GM21360 (cell line): ENCODE results near the gene DYNC2LI1.

Experiments
- ATAC-seq: cut with Tn5 transposase; IDR thresholded peaks from one replicate; pipeline ENCODE4 v1.9.1; 2021; ENCODE audit warnings: mild to moderate bottlenecking, moderate library complexity; ENCODE audit not compliant: unreplicated experiment

Gene DYNC2LI1

DNA sequence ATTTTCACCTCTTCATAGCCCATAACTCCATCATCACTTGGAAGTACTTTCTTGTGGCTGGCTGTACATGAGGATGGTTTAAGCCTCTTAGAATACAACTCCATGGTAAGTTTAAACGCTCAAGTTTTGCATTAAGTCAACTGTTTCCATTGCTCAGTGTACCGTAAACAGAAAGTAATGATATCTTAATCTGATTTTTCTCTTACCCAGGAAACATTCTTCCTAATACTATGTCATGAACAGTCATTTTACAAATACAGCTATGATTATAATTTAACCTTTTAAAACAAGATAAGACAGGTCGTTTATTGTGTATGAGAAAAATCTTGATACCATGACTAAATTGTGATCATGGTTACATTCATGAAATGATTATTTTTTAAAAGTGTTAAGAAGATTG, 11.6 kb upstream of the DYNC2LI1 start:
- ATAC-seq: no peak

DNA sequence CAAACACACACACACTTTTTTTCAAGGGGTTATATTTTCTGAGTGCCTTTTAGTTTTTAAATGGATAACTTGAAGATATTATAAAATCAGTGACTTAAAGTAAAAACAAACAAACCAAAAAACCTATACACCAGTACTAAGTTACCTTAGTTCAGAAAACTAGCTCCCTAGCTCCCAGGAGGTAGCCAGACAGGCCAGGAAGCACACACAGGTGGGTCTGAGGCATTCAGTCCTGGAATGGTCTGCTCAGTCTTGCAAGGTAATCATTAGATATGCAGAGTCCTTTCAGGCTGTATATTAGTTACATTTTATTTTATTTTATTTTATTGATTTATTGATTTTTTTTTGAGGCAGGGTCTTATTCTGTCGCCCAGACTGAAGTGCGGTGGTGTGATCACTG, 10.7 kb upstream of the DYNC2LI1 start:
- ATAC-seq: no peak

DNA sequence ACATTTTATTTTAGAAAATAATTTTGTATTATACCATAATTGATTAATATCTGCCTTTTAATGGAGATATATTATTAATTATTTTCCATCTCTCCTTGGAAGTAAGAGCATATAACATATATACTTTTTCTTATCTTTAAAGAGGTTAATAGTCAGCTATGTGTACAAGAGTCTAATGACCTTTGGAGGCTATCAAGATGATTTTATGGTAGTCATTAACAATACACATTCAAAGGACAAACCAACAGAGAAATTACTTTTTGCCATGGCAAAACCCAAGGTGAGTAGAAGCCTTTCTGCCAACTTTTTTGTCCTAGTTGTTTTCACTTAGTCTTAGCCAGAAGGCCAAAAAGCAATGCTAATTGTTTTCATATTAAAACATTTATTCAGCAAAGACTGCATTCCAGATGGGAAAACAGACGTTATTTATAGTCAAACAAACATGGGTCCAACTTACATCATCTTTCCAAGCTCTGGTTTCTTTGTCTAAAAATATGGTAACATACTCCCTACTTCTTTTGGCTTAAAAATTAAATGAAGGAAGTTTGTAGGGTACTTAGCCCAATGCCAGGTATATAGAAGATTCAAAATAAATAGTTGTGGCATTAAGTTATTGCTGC, 9.6 kb upstream of the DYNC2LI1 start:
- no peak for ATAC-seq

DNA sequence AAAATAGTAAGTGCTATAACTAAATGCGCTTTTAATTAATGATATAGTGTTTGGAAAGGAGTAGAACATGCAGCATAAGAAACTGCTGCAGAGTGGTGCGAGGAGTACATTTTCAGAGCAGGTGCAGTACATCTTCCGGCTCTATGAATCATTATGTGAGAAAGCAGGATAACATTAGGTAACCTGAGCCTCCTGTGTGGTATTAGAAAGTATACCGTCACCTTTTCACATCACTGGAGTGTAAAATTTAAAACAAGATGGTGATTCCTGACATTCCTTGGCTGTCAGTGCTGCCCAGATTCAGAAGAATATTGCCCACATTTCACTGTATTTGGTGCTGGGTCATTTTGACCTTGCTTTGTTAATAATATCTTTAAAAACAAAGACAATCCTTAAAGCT, 7.8 kb upstream of the DYNC2LI1 start:
- no peak for ATAC-seq

DNA sequence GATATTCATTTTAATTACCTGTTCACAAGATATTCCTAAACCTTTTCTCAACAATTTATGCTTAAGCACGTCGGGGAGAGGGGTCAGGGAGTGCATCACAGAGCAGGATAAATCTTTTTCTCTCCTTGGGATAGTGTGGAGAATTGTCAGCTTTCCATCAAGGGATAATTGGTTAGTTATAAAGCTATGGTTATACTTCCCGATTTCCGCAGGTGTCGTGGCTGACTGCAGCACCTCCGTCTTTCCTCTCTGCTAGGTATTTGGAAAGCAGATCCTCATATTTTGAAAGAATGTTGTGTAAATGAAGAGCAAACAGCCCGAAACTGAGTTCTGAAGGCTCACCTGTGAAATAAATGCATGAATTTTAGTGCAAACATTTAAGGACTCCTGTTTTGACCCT, 778 bp downstream of the DYNC2LI1 start:
- ATAC-seq: no peak

DNA sequence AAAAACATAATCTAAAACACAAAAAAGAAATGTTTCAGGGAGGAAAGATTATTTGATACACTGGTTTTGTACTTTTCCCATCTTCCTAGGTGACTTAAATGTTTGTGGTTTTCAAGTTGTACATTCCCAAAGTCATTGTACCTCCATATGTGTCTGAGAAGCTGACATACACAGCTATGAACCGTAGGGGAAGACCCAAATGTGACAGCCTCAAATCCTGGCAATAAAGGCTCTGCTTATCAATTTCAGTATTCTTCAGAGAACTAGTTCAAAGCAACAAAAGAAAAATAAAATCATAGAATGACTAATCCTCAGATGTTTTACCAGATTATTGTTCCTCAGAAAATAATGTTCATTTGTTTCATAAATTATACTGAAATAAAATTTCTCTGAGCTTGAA, 2.5 kb downstream of the DYNC2LI1 start:
- no peak for ATAC-seq

DNA sequence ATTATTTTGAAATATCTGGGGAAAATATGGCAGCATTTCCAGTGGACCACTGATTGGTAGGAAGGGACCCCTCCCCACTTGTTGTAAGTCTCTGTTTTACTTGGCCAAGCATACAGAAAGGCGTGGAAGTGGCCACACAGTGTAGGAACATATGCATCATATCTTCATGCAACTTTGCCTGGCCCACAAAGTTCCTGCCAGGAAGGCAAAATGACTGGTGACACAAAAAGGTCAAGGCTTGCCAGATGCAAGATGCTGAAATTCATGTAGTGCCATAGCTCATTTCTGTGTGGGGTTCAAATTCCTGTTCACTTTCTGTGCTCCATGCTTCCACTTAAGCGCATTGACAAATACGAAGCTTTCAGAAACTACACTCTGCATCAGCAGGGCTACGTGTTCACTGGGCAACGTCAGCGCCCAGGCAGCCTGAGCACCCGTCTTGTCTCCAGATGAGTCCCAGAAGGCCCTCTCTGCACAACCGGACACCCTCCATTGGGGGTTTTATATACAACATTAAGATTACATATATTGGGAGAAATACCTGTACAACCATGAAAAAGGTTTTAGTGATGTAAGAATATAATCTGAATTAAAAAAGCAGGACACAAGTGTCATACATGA, 3.6 kb downstream of the DYNC2LI1 start:
- ATAC-seq: no peak

DNA sequence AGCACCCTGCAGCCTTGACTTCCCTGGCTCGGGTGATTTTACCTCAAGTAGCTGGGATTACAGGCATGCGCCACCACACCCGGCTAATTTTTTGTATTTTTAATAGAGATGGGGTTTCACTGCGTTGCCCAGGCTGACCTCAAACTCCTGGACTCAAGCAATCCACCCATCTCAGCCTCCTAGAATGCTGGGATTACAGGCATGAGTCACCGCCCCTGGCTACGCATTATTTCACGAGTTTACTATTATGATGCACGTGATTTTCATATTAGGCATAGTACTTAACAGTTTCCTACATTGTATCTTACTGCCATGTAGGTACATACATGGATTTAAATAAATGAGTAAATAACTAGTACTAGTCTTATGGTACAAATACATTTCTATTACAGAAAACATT, 4.4 kb downstream of the DYNC2LI1 start:
- no peak for ATAC-seq

DNA sequence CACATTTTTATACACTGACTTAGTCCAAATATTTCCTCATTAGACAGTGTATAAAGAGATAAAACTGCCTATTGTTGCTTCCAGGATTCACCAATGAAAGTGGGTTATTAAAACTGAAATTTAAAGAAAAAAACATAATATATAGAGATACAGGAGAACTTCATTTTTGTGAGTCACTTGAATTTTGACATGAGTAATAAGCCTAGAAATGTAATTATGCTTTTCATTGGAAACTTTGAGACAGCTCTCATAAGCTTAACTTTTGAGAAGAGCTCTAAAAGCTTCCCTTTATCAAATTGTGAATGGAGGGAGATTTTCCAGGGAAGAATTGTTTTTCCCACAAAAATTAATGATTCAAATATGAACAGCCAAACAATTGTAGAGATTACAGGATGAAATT, 14.1 kb downstream of the DYNC2LI1 start:
- no peak for ATAC-seq

DNA sequence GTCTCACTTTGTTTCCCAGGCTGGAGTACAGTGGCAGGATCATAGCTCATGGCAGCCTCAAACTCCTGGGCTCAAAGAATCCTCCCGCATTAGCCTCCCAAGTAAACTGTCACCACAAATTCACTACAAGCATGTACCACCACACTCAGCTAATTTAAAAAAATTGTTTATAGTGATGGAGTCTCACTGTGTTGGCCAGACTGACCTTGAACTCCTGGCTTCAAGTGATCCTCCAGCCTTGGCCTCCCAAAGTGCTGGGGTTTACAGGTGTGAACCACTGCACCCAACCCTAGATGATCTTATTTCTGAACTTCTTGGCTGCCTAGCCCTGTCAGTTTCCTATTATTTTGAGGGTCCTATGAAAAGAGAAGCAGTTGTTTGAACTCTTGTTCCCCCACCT, 14.8 kb downstream of the DYNC2LI1 start:
- ATAC-seq: no peak

DNA sequence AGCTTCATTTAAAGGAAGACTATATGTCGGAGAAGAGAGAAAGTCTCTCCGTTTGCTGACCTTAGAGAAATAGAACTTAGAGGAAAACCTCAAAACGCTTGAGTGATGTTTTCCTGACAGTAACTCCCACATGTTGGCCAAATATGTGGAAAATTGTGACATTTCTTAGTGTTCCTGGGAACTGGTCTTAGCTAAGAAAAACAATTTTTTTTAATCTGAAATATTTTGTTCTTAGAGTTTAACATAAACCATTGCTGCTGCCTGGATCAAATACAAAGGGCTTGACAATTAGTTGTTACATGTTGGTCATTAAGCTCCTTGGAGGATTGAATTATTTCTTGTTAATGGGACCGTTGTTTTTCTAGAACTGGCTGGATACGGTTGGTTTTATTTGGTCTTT, 16.3 kb downstream of the DYNC2LI1 start:
- no peak for ATAC-seq

DNA sequence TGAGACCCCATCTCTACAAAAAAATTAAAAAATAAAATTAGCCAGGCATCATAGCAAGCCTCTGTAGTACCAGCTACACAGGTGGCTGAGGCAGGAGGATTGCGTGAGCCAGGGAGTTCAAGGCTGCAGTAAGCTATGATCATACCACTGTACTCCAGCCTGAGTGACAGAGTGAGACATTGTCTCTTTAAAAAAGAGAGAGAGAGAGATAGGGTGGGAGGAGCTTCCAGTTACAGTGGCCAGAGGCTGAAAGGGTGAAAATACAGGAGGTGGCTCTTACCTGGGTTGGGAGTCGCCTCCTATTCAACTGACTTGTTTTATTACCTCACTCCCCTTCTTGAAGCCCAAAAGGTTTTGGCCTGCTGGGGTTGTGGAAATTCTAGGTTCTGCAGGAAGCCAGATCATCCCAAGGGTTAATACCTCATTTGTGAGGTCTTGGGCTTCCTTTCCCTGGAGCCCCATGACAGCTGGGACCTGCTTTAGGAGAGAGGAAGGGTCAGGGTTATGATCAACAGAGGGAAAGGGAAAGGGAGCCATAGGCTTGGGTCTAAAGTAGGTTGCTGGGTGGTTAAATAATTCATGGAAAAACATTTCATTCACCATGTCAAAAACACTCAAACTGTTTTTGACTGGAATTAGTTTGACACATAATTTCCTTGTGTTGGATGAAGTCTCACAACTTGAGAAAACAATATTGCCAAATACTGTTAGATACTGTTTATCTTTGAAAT, 17.4 kb downstream of the DYNC2LI1 start:
- ATAC-seq: no peak

DNA sequence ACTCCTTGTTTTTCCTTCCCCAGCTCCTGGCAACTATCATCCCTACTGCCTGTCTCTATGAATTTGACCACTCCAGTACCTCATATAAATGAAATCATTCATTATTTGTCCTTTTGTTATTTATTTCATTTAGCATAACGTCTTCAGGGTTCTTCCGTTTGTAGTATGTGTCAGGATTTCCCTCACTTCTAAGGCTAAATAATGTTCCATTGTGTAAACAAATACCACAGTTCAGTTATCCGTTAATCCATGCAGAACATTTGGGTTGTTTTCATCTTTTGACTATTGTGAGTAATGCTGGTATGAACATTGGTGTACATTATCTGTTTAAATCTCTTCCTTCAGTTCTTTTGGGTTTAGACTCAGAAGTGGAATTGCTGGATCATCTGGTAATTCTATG, 18.8 kb downstream of the DYNC2LI1 start:
- ATAC-seq: no peak

DNA sequence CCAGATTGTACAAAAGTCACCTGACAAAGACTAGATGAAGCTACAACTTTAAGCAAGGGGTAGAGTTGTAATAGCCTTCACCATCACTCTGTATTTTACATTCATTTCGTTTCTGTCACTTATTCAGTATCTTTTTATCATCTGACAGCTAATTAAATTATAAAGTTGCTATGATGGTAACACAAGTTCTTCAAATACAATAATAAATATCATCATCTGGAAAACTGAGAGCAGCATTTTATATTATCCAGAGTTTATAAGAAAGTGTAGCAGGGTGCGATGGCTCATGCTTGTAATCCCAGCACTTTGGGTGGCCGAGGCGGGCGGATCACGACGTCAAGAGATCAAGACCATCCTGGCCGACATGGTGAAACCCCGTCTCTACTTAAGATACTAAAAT, 21.1 kb downstream of the DYNC2LI1 start:
- no peak for ATAC-seq

DNA sequence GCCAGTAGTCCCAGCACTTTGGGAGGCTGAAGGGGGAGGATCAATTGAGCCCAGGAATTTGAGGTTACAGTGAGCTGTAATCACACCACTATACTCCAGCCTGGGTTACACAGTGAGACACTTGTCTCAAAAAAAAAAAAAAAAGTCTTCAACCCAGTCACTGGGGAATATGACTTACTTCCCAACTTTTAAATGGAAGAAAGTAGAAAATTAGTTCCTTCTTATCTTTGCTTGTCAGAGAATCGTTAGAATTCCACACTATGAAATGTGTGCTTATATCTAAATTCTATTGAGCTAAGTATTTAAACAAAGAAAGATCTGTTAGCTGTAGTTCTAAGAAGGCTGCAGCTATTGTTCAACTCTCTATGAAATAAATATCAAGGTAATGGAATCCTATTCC, 22.4 kb downstream of the DYNC2LI1 start:
- ATAC-seq: no peak

DNA sequence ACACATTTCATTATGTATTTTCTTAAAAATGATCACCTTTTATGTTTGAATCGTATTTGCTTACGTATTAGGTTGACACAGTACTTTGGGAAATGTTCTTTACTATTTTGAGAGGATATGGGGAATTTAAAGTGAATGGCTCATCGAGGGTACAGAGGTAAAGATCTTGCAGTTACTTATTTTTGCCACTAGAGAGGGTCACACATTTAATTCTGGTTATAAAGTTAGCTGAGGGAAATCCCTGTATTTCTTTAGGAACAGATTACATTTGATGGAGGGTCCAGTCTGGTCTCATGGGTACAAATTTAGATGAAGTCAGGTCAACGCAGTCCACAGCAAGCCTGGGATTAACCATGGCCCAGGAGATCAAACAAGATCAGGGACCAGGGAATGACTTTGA, 24.5 kb downstream of the DYNC2LI1 start:
- no peak for ATAC-seq

DNA sequence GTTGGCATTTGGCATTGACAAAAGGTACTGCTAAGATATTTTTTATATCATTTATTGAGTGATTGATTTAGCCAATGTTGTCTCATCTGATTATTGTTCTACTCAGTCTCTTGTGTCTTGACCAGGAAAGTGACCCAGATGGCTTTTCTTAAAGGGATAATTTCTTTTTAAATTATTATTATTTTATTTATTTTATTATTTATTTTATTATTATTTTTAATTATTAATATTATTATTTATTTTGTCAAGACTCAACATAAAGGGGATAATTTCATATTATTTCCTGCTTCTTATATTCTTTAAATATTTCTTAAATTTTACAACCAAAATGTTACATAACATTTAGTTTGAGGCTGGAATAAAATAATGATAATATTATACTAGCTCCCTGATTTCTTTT, 27.1 kb downstream of the DYNC2LI1 start:
- no peak for ATAC-seq

DNA sequence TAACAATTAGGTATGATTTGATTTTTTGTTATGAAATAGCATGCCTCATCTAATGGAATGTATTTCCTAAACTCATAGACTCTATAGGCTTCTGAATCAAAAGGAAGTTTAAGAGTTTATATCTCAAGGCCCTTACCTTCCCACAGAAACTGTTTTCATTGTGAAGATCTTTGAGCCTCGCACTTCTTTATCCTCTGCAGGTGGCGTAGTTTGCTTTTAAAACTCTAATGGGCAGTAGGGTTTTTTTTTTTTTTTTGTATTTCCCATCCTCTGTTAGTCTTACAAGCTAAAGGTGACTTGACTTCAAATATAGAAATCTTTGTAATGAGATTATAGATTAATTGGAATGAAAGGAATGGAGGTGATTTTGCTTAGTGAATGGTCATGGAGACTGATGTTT, 28.3 kb downstream of the DYNC2LI1 start:
- no peak for ATAC-seq

DNA sequence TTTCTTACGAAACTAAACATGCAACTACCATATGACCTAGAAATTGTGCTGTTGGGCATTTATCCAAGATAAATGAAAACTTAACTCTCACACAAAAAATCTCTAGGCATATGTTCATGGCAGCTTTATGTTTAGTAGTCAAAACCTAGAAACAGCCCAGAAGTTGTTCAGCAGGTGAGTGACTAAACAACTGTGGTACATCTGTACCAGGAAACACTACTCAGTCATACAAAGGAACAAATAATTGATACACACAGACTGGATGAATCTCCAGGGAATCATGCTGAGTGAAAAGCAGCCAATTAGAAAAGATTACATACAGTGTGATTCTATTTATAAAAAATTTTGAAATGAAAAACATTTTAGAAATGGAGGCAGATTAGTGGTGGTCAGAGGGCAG, 29.3 kb downstream of the DYNC2LI1 start:
- ATAC-seq: no peak

DNA sequence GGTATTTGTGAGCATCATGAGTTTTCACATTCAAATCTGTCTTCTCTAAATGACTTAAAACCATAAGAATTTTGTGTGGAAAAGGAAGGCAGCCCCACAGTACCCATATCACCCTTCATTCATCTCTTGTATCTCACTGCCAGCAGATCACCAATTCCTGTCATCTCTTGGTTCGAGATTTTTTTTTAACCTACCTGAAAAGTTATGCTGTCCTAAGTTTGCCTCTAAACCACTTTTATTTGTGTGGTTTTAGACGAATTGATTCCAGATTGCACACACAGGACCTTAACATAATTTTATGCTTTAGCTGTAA, 32.8 kb downstream of the DYNC2LI1 start:
- ATAC-seq: no peak

DNA sequence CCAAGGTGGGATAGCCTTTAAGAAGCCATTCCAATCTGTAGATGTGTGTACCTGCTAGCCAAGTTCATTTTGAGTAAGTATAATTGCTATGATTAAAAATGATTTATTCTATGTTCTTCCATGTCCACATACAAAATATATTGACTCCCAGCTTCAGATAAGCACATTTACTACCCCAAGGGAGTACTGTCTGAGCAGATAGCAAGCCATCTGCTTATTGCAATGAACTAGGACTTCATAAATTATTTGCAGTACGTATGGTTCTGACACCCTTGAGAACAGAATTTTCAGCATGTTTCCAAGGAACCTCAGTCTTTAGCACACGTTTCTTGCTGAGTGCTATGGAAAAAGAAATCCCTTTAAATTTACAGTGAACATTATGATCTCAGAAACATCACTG, 36.6 kb downstream of the DYNC2LI1 start:
- no peak for ATAC-seq

DNA sequence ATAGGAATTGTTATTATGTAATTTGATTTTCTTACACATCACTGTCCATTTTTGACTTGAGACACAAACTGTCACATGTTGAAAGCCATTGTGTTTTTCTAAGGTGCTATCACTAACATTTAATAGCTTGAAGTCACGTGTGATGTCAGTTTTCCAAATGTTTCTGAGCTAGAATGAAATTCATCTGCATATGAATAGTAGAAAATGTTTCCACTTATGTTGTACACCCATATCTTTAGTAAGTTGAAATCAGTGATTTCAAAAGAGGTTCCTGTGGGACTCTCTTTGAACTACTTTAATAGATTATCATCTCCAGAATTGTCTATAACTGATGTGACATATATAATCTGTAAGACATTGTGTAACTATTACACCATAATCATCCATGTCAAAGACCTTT, 37.0 kb downstream of the DYNC2LI1 start:
- ATAC-seq: no peak

DNA sequence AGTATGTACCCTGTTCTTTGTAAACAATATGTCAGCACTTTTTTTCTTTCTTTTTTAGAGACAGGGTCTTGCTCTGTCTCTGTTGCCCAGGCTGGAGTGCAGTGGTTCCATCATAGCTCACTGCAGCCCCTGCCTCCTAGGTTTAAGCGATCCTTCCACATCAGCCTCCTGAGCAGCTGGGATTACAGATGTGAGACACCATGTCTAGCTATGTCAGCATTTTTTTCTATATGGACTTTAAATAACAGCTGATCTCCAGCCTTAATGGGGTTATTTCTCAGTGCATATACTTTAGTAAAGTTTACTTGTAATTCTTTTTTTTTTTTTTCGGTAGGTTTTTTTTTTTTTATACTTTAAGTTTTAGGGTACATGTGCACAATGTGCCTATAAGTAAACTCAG, 38.2 kb downstream of the DYNC2LI1 start:
- no peak for ATAC-seq
